ENCODE measurements around the gene CSTA. TPM values are rescaled to one million over a fixed set of nuclear protein-coding genes. Genes with fewer than 3 reads are reported as not detected.

The CSTA gene
- total and polyA plus RNA-seq, 2 of the 8 experiments (the other 6 are each of a cell fraction or from before 2014, with no cell fraction given) = not detected

DNA sequence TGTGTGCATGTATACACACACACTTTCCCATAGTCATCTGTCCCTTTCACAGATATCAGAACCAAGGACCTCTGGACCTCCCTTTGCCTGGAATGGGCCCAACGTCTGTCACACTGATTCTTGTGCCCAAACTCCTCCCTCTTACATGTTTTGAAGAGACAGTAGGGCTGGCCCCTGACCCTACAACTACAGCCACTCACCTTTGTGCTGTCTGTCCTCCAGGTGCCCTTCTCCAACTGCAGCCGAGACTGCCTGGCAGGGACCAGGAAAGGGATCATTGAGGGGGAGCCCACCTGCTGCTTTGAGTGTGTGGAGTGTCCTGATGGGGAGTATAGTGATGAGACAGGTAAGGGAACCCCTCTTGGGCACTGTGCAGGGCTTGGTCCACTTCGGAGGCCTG, 43.2 kb upstream of the CSTA start (continued):
- TF ChIP-seq, protein P1, sequence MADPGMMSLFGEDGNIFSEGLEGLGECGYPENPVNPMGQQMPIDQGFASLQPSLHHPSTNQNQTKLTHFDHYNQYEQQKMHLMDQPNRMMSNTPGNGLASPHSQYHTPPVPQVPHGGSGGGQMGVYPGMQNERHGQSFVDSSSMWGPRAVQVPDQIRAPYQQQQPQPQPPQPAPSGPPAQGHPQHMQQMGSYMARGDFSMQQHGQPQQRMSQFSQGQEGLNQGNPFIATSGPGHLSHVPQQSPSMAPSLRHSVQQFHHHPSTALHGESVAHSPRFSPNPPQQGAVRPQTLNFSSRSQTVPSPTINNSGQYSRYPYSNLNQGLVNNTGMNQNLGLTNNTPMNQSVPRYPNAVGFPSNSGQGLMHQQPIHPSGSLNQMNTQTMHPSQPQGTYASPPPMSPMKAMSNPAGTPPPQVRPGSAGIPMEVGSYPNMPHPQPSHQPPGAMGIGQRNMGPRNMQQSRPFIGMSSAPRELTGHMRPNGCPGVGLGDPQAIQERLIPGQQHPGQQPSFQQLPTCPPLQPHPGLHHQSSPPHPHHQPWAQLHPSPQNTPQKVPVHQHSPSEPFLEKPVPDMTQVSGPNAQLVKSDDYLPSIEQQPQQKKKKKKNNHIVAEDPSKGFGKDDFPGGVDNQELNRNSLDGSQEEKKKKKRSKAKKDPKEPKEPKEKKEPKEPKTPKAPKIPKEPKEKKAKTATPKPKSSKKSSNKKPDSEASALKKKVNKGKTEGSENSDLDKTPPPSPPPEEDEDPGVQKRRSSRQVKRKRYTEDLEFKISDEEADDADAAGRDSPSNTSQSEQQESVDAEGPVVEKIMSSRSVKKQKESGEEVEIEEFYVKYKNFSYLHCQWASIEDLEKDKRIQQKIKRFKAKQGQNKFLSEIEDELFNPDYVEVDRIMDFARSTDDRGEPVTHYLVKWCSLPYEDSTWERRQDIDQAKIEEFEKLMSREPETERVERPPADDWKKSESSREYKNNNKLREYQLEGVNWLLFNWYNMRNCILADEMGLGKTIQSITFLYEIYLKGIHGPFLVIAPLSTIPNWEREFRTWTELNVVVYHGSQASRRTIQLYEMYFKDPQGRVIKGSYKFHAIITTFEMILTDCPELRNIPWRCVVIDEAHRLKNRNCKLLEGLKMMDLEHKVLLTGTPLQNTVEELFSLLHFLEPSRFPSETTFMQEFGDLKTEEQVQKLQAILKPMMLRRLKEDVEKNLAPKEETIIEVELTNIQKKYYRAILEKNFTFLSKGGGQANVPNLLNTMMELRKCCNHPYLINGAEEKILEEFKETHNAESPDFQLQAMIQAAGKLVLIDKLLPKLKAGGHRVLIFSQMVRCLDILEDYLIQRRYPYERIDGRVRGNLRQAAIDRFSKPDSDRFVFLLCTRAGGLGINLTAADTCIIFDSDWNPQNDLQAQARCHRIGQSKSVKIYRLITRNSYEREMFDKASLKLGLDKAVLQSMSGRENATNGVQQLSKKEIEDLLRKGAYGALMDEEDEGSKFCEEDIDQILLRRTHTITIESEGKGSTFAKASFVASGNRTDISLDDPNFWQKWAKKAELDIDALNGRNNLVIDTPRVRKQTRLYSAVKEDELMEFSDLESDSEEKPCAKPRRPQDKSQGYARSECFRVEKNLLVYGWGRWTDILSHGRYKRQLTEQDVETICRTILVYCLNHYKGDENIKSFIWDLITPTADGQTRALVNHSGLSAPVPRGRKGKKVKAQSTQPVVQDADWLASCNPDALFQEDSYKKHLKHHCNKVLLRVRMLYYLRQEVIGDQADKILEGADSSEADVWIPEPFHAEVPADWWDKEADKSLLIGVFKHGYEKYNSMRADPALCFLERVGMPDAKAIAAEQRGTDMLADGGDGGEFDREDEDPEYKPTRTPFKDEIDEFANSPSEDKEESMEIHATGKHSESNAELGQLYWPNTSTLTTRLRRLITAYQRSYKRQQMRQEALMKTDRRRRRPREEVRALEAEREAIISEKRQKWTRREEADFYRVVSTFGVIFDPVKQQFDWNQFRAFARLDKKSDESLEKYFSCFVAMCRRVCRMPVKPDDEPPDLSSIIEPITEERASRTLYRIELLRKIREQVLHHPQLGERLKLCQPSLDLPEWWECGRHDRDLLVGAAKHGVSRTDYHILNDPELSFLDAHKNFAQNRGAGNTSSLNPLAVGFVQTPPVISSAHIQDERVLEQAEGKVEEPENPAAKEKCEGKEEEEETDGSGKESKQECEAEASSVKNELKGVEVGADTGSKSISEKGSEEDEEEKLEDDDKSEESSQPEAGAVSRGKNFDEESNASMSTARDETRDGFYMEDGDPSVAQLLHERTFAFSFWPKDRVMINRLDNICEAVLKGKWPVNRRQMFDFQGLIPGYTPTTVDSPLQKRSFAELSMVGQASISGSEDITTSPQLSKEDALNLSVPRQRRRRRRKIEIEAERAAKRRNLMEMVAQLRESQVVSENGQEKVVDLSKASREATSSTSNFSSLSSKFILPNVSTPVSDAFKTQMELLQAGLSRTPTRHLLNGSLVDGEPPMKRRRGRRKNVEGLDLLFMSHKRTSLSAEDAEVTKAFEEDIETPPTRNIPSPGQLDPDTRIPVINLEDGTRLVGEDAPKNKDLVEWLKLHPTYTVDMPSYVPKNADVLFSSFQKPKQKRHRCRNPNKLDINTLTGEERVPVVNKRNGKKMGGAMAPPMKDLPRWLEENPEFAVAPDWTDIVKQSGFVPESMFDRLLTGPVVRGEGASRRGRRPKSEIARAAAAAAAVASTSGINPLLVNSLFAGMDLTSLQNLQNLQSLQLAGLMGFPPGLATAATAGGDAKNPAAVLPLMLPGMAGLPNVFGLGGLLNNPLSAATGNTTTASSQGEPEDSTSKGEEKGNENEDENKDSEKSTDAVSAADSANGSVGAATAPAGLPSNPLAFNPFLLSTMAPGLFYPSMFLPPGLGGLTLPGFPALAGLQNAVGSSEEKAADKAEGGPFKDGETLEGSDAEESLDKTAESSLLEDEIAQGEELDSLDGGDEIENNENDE (IDR thresholded peaks at IDR 0.05; ENCODE audit: insufficient replicate concordance, low read length) = no peak
- no peak for TF ChIP-seq SP2 (IDR thresholded peaks at IDR 0.05; ENCODE audit: low read length)
- TF ChIP-seq CHD1 (IDR thresholded peaks at IDR 0.05; ENCODE audit: low read depth, low read length) = no peak
- TF ChIP-seq POLR2AphosphoS5 (IDR thresholded peaks at IDR 0.05; ENCODE audit: low read depth, low read length) = no peak
- TF ChIP-seq BCL11A (IDR thresholded peaks at IDR 0.05; ENCODE audit: low read depth in 2 of 2, low read length in 2 of 2) = no peak
- no peak for TF ChIP-seq CHD2 (IDR thresholded peaks at IDR 0.05; ENCODE audit: low read length)

All from H1 (cell line).